ENCODE data around the gene PRSS1. TPM values are rescaled to one million over a fixed set of nuclear protein-coding genes. Genes with fewer than 3 reads are reported as not detected.
"Not testable (repeated sequence)": the region's sequence is repeated elsewhere in the genome, so short reads cannot be mapped to it uniquely, and the experiment has no call there.

Gene PRSS1
- total RNA-seq, 1 experiment from 2014 or later = 7.3 TPM

GRCh38 chr7:142745745-142746144 is 3.5 kb upstream of the PRSS1 start:
- ChIA-PET POLR2A (no interaction called here), CTCF (no interaction called here)
- no peak for TF ChIP-seq POLR2AphosphoS5 (IDR thresholded peaks at IDR 0.05; ENCODE audit: low read depth, low read length)
- TF ChIP-seq, protein P1, sequence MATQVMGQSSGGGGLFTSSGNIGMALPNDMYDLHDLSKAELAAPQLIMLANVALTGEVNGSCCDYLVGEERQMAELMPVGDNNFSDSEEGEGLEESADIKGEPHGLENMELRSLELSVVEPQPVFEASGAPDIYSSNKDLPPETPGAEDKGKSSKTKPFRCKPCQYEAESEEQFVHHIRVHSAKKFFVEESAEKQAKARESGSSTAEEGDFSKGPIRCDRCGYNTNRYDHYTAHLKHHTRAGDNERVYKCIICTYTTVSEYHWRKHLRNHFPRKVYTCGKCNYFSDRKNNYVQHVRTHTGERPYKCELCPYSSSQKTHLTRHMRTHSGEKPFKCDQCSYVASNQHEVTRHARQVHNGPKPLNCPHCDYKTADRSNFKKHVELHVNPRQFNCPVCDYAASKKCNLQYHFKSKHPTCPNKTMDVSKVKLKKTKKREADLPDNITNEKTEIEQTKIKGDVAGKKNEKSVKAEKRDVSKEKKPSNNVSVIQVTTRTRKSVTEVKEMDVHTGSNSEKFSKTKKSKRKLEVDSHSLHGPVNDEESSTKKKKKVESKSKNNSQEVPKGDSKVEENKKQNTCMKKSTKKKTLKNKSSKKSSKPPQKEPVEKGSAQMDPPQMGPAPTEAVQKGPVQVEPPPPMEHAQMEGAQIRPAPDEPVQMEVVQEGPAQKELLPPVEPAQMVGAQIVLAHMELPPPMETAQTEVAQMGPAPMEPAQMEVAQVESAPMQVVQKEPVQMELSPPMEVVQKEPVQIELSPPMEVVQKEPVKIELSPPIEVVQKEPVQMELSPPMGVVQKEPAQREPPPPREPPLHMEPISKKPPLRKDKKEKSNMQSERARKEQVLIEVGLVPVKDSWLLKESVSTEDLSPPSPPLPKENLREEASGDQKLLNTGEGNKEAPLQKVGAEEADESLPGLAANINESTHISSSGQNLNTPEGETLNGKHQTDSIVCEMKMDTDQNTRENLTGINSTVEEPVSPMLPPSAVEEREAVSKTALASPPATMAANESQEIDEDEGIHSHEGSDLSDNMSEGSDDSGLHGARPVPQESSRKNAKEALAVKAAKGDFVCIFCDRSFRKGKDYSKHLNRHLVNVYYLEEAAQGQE (IDR thresholded peaks at IDR 0.05; ENCODE audit: insufficient read depth in 1 of 2, low read depth in 2 of 2, low read length in 1 of 2) = no peak
- TF ChIP-seq TCF7L2 (IDR thresholded peaks at IDR 0.05; ENCODE audit: low read depth, low read length) = no peak
- TF ChIP-seq, protein P2, sequence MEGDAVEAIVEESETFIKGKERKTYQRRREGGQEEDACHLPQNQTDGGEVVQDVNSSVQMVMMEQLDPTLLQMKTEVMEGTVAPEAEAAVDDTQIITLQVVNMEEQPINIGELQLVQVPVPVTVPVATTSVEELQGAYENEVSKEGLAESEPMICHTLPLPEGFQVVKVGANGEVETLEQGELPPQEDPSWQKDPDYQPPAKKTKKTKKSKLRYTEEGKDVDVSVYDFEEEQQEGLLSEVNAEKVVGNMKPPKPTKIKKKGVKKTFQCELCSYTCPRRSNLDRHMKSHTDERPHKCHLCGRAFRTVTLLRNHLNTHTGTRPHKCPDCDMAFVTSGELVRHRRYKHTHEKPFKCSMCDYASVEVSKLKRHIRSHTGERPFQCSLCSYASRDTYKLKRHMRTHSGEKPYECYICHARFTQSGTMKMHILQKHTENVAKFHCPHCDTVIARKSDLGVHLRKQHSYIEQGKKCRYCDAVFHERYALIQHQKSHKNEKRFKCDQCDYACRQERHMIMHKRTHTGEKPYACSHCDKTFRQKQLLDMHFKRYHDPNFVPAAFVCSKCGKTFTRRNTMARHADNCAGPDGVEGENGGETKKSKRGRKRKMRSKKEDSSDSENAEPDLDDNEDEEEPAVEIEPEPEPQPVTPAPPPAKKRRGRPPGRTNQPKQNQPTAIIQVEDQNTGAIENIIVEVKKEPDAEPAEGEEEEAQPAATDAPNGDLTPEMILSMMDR (IDR thresholded peaks at IDR 0.05) = no peak
- TF ChIP-seq SIN3A (IDR thresholded peaks at IDR 0.05; ENCODE audit: borderline replicate concordance, insufficient read depth, low read depth, low read length) = no peak
- H3K9me3 ChIP-seq (ENCODE audit: control insufficient read depth, insufficient read depth, low read depth, low read length) = no peaks in the 10 kb centered on the region
- no peak overlapping the region for H3K4me3 ChIP-seq (ENCODE audit: low read depth in 2 of 2, low read length in 2 of 2)
- H3K27ac ChIP-seq (ENCODE audit: low read length) = no peak overlapping the region
- DNase-seq (ENCODE audit: low read depth, low spot score) (no peak), ATAC-seq (no peak)
- BruUV-seq (replicated peaks) = no TSS peak
- no peaks in the 10 kb centered on the region for H3K4me1 ChIP-seq (ENCODE audit: control insufficient read depth, insufficient read depth, low read length)
- in situ Hi-C loops (cut with HindIII; ENCODE audit: low pct_unique_long_range_greater_than_20kb, low sequenced_read_pairs) (no loop called here), intact Hi-C loops (cut with micrococcal nuclease; ENCODE audit: unreplicated experiment) (no loop called here)
- no peaks in the 10 kb centered on the region for H3K36me3 ChIP-seq (ENCODE audit: control insufficient read depth, insufficient read depth, low read length)
- H3K27me3 ChIP-seq (ENCODE audit: control insufficient read depth, insufficient read depth, low read length) = 0 out of 2 replicates have a peak, but pooled peaks cover 4% of the 10 kb centered on the region

GRCh38 chr7:142746264-142746663 is 3.0 kb upstream of the PRSS1 start:
- no peaks in the 10 kb centered on the region for H3K9me3 ChIP-seq (ENCODE audit: control insufficient read depth, insufficient read depth, low read depth, low read length)
- no TSS peak for BruUV-seq (replicated peaks)
- in situ Hi-C loops (cut with HindIII; ENCODE audit: low pct_unique_long_range_greater_than_20kb, low sequenced_read_pairs) (no loop called here), intact Hi-C loops (cut with micrococcal nuclease; ENCODE audit: unreplicated experiment) (no loop called here)
- CTCF ChIA-PET = no interaction called here
- no peaks in the 10 kb centered on the region for H3K4me1 ChIP-seq (ENCODE audit: control insufficient read depth, insufficient read depth, low read length)
- TF ChIP-seq POLR2AphosphoS5 (IDR thresholded peaks at IDR 0.05; ENCODE audit: low read depth, low read length) = no peak
- TF ChIP-seq, protein P2 (IDR thresholded peaks at IDR 0.05) = no peak
- TF ChIP-seq TCF7L2 (IDR thresholded peaks at IDR 0.05; ENCODE audit: low read depth, low read length) = no peak
- TF ChIP-seq, protein P1 (IDR thresholded peaks at IDR 0.05; ENCODE audit: insufficient read depth in 1 of 2, low read depth in 2 of 2, low read length in 1 of 2) = no peak
- TF ChIP-seq SIN3A (IDR thresholded peaks at IDR 0.05; ENCODE audit: borderline replicate concordance, insufficient read depth, low read depth, low read length) = no peak
- DNase-seq (ENCODE audit: low read depth, low spot score) (no peak), ATAC-seq (no peak)
- H3K27ac ChIP-seq (ENCODE audit: low read length) = no peak overlapping the region
- H3K27me3 ChIP-seq (ENCODE audit: control insufficient read depth, insufficient read depth, low read length) = 0 out of 2 replicates have a peak, but pooled peaks cover 4% of the 10 kb centered on the region
- POLR2A ChIA-PET = no interaction called here
- H3K4me3 ChIP-seq (ENCODE audit: low read depth in 2 of 2, low read length in 2 of 2) = no peak overlapping the region
- no peaks in the 10 kb centered on the region for H3K36me3 ChIP-seq (ENCODE audit: control insufficient read depth, insufficient read depth, low read length)

DNA sequence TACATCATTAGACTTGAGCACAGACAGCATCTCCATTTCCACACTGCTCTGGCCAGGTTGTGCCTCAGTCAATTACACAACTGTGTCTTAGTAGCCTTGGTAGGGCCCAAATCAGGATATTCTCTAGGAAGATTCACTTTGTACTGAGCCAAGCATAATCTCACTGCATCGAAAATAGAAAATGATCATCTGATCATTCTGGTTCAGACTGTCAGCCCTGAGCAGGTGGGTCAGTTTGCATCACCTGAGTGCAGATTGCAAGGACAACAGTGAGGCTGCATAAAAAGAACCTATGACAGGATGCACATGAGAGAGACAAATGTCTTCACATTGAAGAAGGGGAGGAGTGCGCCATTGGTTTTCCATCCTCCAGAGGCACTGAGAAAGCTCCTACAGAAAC is 862 bp upstream of the PRSS1 start:
- DNase-seq (ENCODE audit: low read depth, low spot score); intact Hi-C loops (cut with micrococcal nuclease; ENCODE audit: unreplicated experiment); H3K27me3 ChIP-seq (ENCODE audit: control insufficient read depth, insufficient read depth, low read length); in situ Hi-C loops (cut with HindIII; ENCODE audit: low pct_unique_long_range_greater_than_20kb, low sequenced_read_pairs); POLR2A ChIA-PET; H3K36me3 ChIP-seq (ENCODE audit: control insufficient read depth, insufficient read depth, low read length); H3K4me3 ChIP-seq (ENCODE audit: low read depth in 2 of 2, low read length in 2 of 2); H3K4me1 ChIP-seq (ENCODE audit: control insufficient read depth, insufficient read depth, low read length); BruUV-seq (replicated peaks); ATAC-seq; H3K9me3 ChIP-seq (ENCODE audit: control insufficient read depth, insufficient read depth, low read depth, low read length); H3K27ac ChIP-seq (ENCODE audit: low read length); CTCF ChIA-PET: not testable (repeated sequence)

Data from Panc1 (cell line).